Left ventricle myocardium inferior (tissue), 1 donor: ENCODE measurements around the gene SYNE1. TPM values are rescaled to one million over a fixed set of nuclear protein-coding genes. Genes with fewer than 3 reads are reported as not detected.
A peak's percentile ranks its signal among the peaks of the same experiment; 100 is the strongest.

Source experiments
- DNase-seq: peaks from one replicate; pipeline ENCODE4 v3.0.0-alpha.2; 2020
- H3K27ac ChIP-seq: fragments of 200-600 bp; replicated peaks from 2 replicates; pipeline ENCODE4 v1.8.0; 2021
- H3K27me3 ChIP-seq: fragments of 200-600 bp; 2 replicates; pipeline ENCODE4 v1.8.0; 2021; ENCODE audit warnings: low read depth
- H3K36me3 ChIP-seq: fragments of 200-600 bp; 2 replicates; pipeline ENCODE4 v1.8.0; 2021
- H3K4me1 ChIP-seq: fragments of 200-600 bp; 2 replicates; pipeline ENCODE4 v1.8.0; 2021
- H3K4me3 ChIP-seq: fragments of 200-600 bp; 2 replicates; pipeline ENCODE4 v1.8.0; 2021; ENCODE audit warnings: mild to moderate bottlenecking, moderate library complexity
- H3K9me3 ChIP-seq: fragments of 200-600 bp; replicated peaks from 2 replicates; pipeline ENCODE4 v1.8.0; 2021
- intact Hi-C: fragments of 100-400 bp; cut with micrococcal nuclease; formaldehyde crosslinking; loops from one replicate; pipeline ENCODE4 v1.11.0; 2022
- total RNA-seq: library from RNA; stranded (reverse); fragmentation: NEBNext Ultra II Directional; extraction: Animal tissue kit (Norgen Biotek cat#: 25700); gene quantifications from one replicate; pipeline ENCODE4 v1.2.1, GENCODE V29; 2021
- TF ChIP-seq, protein P1 (sequence below): fragments of 200-600 bp; IDR thresholded peaks from 2 replicates; pipeline ENCODE4 v1.8.0; 2021; ENCODE audit warnings: antibody characterized with exemption, mild to moderate bottlenecking, borderline replicate concordance
- donor health status: DM: no; HTN: yes; CAD: no; lungs with severe emphysema.

The SYNE1 gene
- total RNA-seq, 1 donor from 2014 or later: 105 TPM

GRCh38 chr6:152267967-152268845, 369.0 kb downstream of the SYNE1 start:
- TF ChIP-seq, protein P1, sequence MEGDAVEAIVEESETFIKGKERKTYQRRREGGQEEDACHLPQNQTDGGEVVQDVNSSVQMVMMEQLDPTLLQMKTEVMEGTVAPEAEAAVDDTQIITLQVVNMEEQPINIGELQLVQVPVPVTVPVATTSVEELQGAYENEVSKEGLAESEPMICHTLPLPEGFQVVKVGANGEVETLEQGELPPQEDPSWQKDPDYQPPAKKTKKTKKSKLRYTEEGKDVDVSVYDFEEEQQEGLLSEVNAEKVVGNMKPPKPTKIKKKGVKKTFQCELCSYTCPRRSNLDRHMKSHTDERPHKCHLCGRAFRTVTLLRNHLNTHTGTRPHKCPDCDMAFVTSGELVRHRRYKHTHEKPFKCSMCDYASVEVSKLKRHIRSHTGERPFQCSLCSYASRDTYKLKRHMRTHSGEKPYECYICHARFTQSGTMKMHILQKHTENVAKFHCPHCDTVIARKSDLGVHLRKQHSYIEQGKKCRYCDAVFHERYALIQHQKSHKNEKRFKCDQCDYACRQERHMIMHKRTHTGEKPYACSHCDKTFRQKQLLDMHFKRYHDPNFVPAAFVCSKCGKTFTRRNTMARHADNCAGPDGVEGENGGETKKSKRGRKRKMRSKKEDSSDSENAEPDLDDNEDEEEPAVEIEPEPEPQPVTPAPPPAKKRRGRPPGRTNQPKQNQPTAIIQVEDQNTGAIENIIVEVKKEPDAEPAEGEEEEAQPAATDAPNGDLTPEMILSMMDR: peak; percentile 67

DNA sequence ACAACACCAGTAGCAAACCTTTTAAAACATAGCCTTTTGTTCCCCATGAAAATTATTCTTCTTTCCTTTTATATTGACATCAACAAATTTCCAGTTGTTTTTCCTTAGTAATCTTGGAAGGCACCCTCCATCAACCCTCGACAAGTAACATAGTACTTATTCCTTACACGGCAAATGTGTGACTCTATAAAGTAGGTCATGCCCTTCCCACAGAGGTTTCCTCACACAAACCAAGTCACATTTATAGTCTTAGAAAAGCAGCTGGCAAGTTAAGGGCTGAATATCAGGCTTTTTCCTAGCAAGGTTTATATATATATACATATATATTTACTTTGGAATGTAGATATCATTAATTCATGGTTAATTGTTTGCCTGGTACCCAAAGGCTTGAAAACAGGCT, 371.5 kb downstream of the SYNE1 start:
- Histone ChIP-seq H3K27me3 (no peaks in the 10 kb centered on the region), H3K27ac (peak overlapping the region; percentile 47), H3K9me3 (no peaks in the 10 kb centered on the region), H3K4me1 (peaks cover 45% of the 10 kb centered on the region), H3K4me3 (no peak overlapping the region), H3K36me3 (peaks cover 60% of the 10 kb centered on the region)
- intact Hi-C loops: no loop called here
- TF ChIP-seq, protein P1: no peak
- no peak for DNase-seq

More at GRCh38 chr6:152267967-152268845, 369.0 kb downstream of the SYNE1 start:
- Histone ChIP-seq H3K4me3 (no peak overlapping the region), H3K9me3 (no peaks in the 10 kb centered on the region), H3K27ac (peak overlapping the region; percentile 85), H3K36me3 (peaks cover 44% of the 10 kb centered on the region), H3K27me3 (no peaks in the 10 kb centered on the region), H3K4me1 (peaks cover 62% of the 10 kb centered on the region)
- DNase-seq: no peak
- intact Hi-C loops: no loop called here

GRCh38 chr6:152263582-152263981, 373.6 kb downstream of the SYNE1 start:
- Histone ChIP-seq H3K36me3 (peaks cover 66% of the 10 kb centered on the region), H3K4me3 (no peak overlapping the region), H3K27me3 (no peaks in the 10 kb centered on the region), H3K4me1 (peaks cover 48% of the 10 kb centered on the region), H3K9me3 (no peaks in the 10 kb centered on the region), H3K27ac (no peak overlapping the region)
- TF ChIP-seq, protein P1: no peak
- DNase-seq: no peak
- intact Hi-C loops: no loop called here

DNA sequence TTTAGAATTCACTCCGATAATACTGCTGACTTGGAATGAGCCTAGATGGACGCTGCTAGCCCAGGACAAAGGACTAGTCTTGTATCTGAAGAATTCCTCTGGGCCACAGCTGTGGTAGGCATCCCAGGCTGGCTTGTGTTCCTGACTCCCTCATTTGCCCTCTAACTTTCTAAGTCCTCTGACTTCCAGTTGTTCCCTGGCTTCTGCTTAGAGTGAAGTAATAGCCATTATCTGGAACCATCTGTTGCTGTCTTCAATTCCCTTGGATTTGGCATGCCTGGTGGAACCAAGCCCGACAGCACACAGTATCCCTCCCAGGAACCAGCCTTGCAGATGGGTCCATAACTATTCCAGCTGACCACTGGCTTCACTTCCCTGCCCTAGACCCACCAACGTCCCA, 376.0 kb downstream of the SYNE1 start:
- Histone ChIP-seq H3K36me3 (peaks cover 83% of the 10 kb centered on the region), H3K4me1 (peaks cover 29% of the 10 kb centered on the region), H3K27me3 (no peaks in the 10 kb centered on the region), H3K9me3 (no peaks in the 10 kb centered on the region), H3K4me3 (no peak overlapping the region), H3K27ac (peak overlapping the region; percentile 58)
- intact Hi-C loops: no loop called here
- TF ChIP-seq, protein P1: no peak
- peak; percentile 35 for DNase-seq

- Histone ChIP-seq H3K4me3 (no peak overlapping the region), H3K36me3 (peaks cover 94% of the 10 kb centered on the region), H3K27ac (peak overlapping the region; percentile 23), H3K9me3 (no peaks in the 10 kb centered on the region), H3K4me1 (peaks cover 21% of the 10 kb centered on the region), H3K27me3 (no peaks in the 10 kb centered on the region)
- DNase-seq: no peak
- intact Hi-C loops: no loop called here
- TF ChIP-seq, protein P1: no peak
These were observed 377.9 kb downstream of the SYNE1 start for GRCh38 chr6:152259234-152259633.
